ENCODE measurements around the gene G6PC3.
"Not testable (repeated sequence)": the region's sequence is repeated elsewhere in the genome, so short reads cannot be mapped to it uniquely, and the experiment has no call there.

G6PC3 gene

GRCh38 chr17:44109312-44109630 is 38.7 kb downstream of the G6PC3 start:
- no peak for DNase-seq

DNA sequence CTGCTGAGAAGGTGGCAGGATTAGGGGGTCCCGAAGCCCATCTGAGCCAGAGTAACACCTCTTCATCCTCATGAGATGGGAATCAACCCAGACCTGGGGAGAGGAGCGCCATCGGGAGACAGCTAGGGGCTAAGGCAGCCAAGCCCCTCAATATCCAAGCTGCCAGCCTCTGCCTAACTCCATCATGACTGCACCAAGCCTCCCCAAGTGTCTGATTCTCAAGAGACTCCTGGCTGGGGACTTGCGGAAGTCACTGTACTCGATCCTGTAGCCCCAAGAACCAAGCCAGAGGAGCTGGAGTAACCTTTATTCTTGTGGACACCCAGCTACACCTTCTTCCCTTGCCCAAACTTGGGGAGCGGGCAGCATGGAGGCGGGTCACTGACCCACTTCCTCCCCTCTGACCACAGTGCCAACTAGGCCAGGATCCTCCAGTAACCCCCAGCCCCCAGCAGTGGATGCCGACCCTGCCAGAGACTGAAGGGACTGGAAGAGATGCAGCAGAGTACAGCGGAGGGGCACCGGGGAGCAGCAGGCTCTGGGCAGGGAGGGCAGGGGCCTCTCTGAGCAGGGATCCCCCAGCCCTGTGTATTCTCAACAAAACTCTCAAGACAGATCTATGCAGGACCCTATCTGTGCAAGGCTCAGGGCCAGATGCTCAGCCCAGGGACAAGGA is 39.6 kb downstream of the G6PC3 start:
- no peak for DNase-seq

- DNase-seq, result peak; percentile 73
Observed at GRCh38 chr17:44110823-44111633, 40.5 kb downstream of the G6PC3 start.

- no peak for DNase-seq
Observed at GRCh38 chr17:44111777-44112176, 41.2 kb downstream of the G6PC3 start.

DNA sequence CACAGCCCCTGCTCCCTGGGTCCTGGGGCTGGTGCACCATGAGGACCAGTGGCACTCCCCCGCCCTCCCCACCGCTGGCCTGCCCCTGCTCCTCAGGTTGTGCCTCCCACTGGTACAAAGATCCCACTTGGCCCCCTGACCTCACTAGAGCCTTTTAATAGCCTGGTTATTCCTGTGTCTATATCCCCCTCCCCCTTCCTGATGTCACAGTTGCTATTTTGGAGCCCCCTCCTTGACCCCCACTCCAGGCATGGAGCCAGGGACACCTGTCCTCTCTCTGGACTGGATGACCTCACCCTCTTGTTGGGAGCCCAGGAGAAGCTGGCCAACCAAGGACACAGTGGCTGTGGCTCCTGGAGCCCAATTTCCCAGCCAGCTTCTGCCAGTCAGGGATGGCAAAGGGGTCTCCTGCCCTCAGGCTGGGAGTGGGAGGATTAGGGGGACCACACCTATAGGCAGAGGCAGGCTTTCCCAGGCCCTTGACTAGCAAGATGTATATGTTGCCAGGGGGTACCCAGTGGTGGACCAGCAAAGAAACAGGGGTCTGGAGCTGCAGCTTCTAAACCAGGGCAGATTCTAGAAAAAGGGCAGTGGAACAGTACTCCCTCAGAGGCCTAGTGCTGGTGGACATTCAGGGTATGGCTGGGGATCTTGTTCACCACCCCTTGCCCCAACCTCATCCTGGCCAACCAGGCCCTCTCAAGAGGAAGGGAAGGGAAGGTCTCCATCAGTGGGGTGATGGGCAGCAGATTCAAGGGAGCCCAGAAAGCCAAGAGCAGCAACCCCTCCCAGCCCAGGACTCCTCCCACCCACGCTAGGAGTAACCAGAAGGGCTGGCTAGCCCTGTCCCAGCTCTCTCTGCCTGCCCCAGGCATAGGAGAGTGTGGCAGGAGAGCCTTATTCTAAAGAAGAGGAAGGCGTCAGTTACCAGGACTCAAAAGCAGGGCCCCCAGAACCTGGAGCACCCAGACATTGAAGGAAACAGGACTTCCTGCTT is 42.0 kb downstream of the G6PC3 start:
- DNase-seq, result no peak

- DNase-seq, result no peak
Observed at GRCh38 chr17:44113382-44113781, 42.8 kb downstream of the G6PC3 start.

- DNase-seq, result no peak
Observed at GRCh38 chr17:44113868-44114840, 43.6 kb downstream of the G6PC3 start.

DNA sequence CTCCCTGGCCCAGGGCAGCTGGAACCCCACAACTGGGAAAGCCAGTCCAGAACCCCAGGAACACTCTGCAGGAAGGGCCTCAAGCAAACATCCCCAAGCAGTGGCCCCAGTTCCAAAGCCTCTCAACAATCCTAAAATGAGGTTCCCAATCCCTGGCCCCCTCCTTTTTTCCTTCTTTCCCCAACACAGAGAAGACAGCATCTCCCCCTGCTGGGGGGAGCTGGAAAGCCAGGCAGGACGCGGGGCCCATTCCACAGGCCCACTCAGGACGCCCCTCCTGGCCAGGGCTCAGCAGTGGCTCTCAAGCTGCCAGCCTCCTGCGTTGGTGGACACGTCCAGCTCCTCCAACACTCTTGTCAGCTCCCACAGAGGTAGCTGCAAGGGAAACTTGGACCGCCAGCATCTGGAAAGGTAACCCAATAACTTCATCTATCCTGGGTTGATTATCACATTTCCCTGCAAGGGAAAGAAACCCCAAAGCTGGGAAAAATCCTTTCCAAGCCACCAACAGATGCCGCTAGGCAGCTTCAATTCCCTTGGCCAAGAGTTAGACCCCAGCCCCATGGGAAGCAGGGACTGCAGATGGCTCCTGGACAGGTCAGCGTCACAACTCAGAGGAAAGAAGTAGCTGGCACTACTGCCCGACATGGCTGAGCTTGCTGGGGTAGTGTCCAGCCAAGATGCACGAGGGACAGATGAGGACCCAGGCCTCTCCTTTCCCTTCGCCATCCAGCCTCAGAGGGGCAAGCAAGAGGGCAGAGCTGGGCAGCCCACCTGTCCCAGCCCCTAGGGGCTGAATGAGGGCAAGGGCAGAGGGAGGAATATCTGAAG is 45.3 kb downstream of the G6PC3 start:
- DNase-seq, result peak; percentile 50

GRCh38 chr17:44117351-44117750 is 46.8 kb downstream of the G6PC3 start:
- DNase-seq, result no peak

- no peak for DNase-seq
Observed at GRCh38 chr17:44118427-44119050, 48.0 kb downstream of the G6PC3 start.

- DNase-seq, result no peak
Observed at GRCh38 chr17:44119062-44119461, 48.5 kb downstream of the G6PC3 start.

GRCh38 chr17:44119798-44120197 is 49.3 kb downstream of the G6PC3 start:
- DNase-seq, result no peak

- not testable (repeated sequence) for DNase-seq
Observed at GRCh38 chr17:44120281-44120680, 49.7 kb downstream of the G6PC3 start.

DNA sequence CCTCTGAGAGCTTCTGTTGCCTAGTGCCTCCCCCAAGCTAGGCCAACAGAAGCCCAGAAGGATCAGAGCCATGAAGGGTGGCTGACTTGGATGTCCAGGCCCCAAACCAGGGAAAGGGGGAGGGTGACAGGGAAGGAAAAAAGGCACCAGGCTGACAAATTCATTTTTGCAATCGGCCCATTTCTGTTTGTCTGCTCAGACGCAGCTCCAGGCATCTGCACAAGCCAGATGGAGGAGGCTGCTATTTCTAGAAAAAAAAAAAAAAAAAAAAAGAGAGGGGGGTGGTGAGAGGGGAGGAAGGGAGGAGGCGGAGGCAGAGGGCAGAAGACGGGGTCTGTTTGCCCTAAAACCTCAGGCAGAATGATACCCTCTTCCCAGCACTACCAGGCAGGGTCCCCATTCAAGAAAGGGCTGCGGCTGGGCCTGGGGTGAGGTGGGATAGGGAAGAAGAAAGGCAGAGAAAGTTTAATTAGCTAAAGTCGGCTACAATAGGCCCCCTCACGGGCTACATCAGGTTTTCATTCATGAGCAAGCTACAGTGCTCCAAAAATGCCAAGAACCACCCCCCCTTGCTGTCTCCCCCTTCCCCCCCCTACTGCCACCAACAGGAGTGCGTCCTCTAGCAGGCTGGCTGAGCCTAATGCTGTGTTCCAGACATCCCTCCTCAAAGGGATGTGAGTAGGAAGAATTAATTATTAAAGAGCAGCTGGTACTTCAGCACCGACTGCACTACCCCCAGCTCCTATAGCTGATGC is 50.5 kb downstream of the G6PC3 start:
- no peak for DNase-seq

DNA sequence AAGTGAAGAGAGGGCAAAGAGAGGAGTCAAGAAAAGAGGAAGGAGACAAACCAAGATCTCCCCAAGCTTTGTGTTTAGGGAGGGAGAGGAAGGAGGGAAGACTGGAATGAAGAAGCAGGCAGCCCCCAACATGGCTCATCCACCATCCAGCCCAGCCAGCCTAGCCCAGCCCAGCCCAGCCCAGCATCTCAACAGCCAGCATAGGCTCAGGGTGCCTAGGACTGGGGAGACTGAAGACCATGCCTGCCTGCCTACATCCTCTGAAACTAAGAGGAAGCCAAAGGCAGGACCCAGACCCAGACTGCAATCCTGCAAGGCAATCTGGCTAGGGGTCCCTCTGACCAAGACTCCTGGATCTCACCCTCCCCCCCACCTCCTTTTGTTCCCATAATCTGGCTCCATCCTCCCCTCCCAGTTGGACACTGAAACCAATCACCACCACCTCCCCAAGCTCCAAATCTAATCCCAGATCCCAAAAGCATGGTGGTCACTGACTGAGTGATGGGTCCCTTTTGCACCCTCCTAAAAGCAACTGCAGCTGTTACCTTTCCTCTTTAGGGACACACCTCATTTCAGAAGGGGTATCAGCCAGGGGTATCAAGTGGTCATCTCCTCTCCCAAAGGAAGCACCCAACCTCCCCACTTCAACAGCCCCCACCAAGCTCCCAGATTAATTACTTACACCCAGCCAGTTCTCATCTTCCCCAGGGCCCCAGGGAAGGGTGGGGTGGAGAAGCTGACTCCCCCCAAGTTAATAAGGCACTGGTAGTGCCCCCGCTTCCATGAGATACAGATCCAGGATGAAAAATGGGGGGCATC is 51.7 kb downstream of the G6PC3 start:
- no peak for DNase-seq

GRCh38 chr17:44122816-44123355 is 52.4 kb downstream of the G6PC3 start:
- DNase-seq, result peak; percentile 41

DNA sequence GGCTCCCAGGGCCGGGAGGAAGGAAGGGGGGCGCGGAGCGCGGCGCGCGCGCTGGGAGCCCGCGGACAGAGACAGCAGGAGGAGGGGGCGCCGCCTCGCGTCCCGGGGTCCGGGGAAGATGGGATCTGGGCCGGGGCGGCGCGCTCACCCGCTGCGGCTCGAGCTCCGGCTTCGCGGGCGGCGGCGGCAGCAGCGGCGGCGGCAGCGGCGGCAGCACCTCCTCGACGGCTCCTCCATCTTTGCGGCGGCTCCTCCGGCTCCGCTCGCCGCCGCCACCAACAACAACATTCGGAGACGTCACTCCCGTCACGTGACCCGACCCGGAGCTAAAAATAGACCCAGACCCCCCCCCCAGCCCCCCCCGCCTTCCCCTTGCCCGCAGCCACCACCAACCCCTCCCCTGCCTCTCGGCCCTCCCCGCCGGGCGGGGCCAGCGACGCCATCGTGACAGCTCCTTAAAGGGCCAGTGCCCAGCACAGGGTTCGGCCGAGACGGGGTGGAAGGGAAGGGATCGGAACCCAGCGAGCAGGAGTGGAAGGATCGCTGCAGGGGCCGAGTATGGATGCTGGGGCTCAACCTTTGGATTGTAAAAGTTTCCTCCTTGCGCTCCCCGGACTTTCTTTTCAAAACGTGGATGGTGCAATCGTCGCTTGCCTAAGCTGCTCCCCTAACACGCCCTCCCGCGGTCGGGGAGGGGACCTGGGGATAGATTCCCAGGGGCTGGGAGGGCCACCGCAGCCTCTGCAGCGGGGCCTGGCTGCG is 53.0 kb downstream of the G6PC3 start, which contains the start of gene HDAC5:
HDAC5 (minus strand) TSS at position 286 of the 762 bp plus-strand sequence. CDS start 6,126 bp downstream, outside the sequence.
- DNase-seq, result peak; percentile 97

GRCh38 chr17:44124118-44124438 is 53.5 kb downstream of the G6PC3 start:
- no peak for DNase-seq
